Right lobe of liver (tissue), 6 donors: ENCODE results near the gene SH3GL1. TPM values are rescaled to one million over a fixed set of nuclear protein-coding genes. Genes with fewer than 3 reads are reported as not detected.

Experiments
- ATAC-seq, 4 donors: fragments of 200-7000 bp; cut with Tn5 transposase; one replicate each; pipeline ENCODE4 v1.9.1; 2020; ENCODE audit warnings: mild to moderate bottlenecking in 4 of 4, moderate library complexity in 4 of 4
- DNase-seq, 3 donors: peaks; one replicate each; pipeline ENCODE4 v3.0.0-alpha.2; 2020
- H3K27ac ChIP-seq, 3 donors: fragments of 200-600 bp; one replicate each; pipeline ENCODE4 v1.8.0; 2022
- H3K27me3 ChIP-seq, 2 donors: fragments of 200-600 bp; one replicate each; pipeline ENCODE4 v1.8.0; 2022
- H3K36me3 ChIP-seq, 4 donors: fragments of 200-600 bp; sonication (generic) in 1 of 4; one replicate each; pipeline versions ENCODE4 v1.5.1 to v1.8.0; 2017 to 2022; ENCODE audit warnings: control low read depth in 1 of 4
- H3K4me1 ChIP-seq, 4 donors: fragments of 200-600 bp; sonication (generic) in 1 of 4; one replicate each; pipeline versions ENCODE4 v1.5.1 to v1.8.0; 2017 to 2022; ENCODE audit warnings: control low read depth in 1 of 4
- H3K4me3 ChIP-seq, 3 donors: fragments of 200-600 bp; one replicate each; pipeline ENCODE4 v1.8.0; 2022
- H3K9me3 ChIP-seq, 4 donors: fragments of 200-600 bp; sonication (generic) in 1 of 4; one replicate each; pipeline versions ENCODE4 v1.5.1 to v1.8.0; 2017 to 2022; ENCODE audit warnings: control low read depth in 1 of 4
- CTCF ChIP-seq, 4 donors: fragments of 200-600 bp in 3 of 4; fragments of 450-650 bp in 1 of 4; IDR thresholded peaks; one replicate each; pipeline versions ENCODE4 v1.5.1 to v1.8.0; 2016 to 2022; ENCODE audit warnings: antibody characterized with exemption in 4 of 4, mild to moderate bottlenecking in 2 of 4
- POLR2A ChIP-seq: fragments of 450-650 bp; IDR thresholded peaks from one replicate; pipeline ENCODE4 v1.6.1; 2017; ENCODE audit warnings: antibody characterized with exemption, mild to moderate bottlenecking
- WGBS: methylation state at CpG from one replicate; pipeline ENCODE4 v1.1.6; 2018; ENCODE audit warnings: low coverage, low lambda C conversion rate; ENCODE audit not compliant: insufficient coverage; ENCODE audit errors: missing lambda C conversion rate; 5-methylcytosine and 5-hydroxymethylcytosine counted together
- intact Hi-C, 2 donors: fragments of 100-400 bp; cut with DNase I; formaldehyde crosslinking; loops; one replicate each; pipeline versions ENCODE4 v1.11.2 to v1.14.1; 2022
- total RNA-seq, 6 experiments: library from RNA; depleted of rRNA in 2 of 6; stranded (reverse); fragments of >200 nt in 2 of 6; fragmentation: NEBNext Ultra II Directional in 3 of 6; extraction: Animal tissue kit (Norgen Biotek cat#: 25700) in 3 of 6; gene quantifications; one replicate each; pipeline versions ENCODE4 v1.1.0 to v1.2.4, GENCODE V29; 2016 to 2023
- donor health status: DM: no; HTN: yes; CAD: no.
- donor health status: DM: no; HTN: no; CAD: no.
- donor health status: DM: no; HTN: no; CAD: no.
- donor health status: DM: no; HTN: yes; CAD: no.
- donor health status: DM: no; HTN: yes; CAD: no.

SH3GL1 gene
- total RNA-seq, 6 experiments from 2014 or later, result 22.6 to 47.7 (median 25.2) TPM

- H3K4me1 ChIP-seq, result peaks cover 0 to 70% (median 39%) of the 10 kb centered on the region in 4 donors
- TF ChIP-seq POLR2A (no peak), CTCF (IDR thresholded peaks at IDR 0.05) (no peak)
- ATAC-seq (peak in 3 of 4 donors; percentile 1 to 8 (median 1)), DNase-seq (peak in 1 of 3 donors; percentile 48)
- intact Hi-C loops, result loop anchor here in 1 of 2 donors (10.0 kb wide), 1 partner anchor 56 kb away; the partner anchor contains the start of gene STAP2
- H3K36me3 ChIP-seq, result peaks cover 0 to 17% (median 6%) of the 10 kb centered on the region in 4 donors
- H3K27ac ChIP-seq, result peak overlapping the region; percentile 75 to 88 (median 79)
- WGBS, result 10% methylated on average over 6 of the region's 9 CpGs
- no peaks in the 10 kb centered on the region for H3K27me3 ChIP-seq
- no peaks in the 10 kb centered on the region for H3K9me3 ChIP-seq
- peak overlapping the region; percentile 4 to 36 (median 9) for H3K4me3 ChIP-seq
These were observed 9.0 kb downstream of the SH3GL1 start for GRCh38 chr19:4391306-4391693.

GRCh38 chr19:4390567-4391305, 9.6 kb downstream of the SH3GL1 start:
- Histone ChIP-seq H3K27me3 (no peaks in the 10 kb centered on the region), H3K9me3 (no peaks in the 10 kb centered on the region), H3K36me3 (peaks cover 0 to 12% (median 5%) of the 10 kb centered on the region in 4 donors), H3K27ac (peak overlapping the region; percentile 75 to 88 (median 79)), H3K4me1 (peaks cover 0 to 74% (median 40%) of the 10 kb centered on the region in 4 donors), H3K4me3 (peak overlapping the region; percentile 19 to 36 (median 21))
- 11% methylated on average over 12 of the region's 21 CpGs for WGBS
- peak; percentile 66 for TF ChIP-seq POLR2A
- TF ChIP-seq CTCF (IDR thresholded peaks at IDR 0.05), result no peak
- DNase-seq (peak; percentile 68 to 93 (median 84)), ATAC-seq (peak; percentile 59 to 82 (median 70))
- intact Hi-C loops, result loop anchor here in 1 of 2 donors (10.0 kb wide), 1 partner anchor 56 kb away; the partner anchor contains the start of gene STAP2

- Histone ChIP-seq H3K27me3 (no peaks in the 10 kb centered on the region), H3K4me3 (peak overlapping the region; percentile 19 to 36 (median 21)), H3K9me3 (no peaks in the 10 kb centered on the region), H3K36me3 (peaks cover 0 to 6% (median 2%) of the 10 kb centered on the region in 4 donors), H3K4me1 (peaks cover 0 to 81% (median 44%) of the 10 kb centered on the region in 4 donors), H3K27ac (peak overlapping the region; percentile 75 to 88 (median 79))
- 10% methylated on average over 5 of the region's 12 CpGs for WGBS
- TF ChIP-seq POLR2A (no peak), CTCF (IDR thresholded peaks at IDR 0.05) (no peak)
- peak; percentile 34 to 54 (median 41) for ATAC-seq
- intact Hi-C loops, result loop anchor here in 1 of 2 donors (10.0 kb wide), 1 partner anchor 55 kb away; the partner anchor contains the start of gene STAP2
- peak; percentile 64 to 72 (median 67) for DNase-seq
These were observed 10.3 kb downstream of the SH3GL1 start for GRCh38 chr19:4390017-4390566.

GRCh38 chr19:4389511-4390016, 10.8 kb downstream of the SH3GL1 start:
- ATAC-seq (no peak), DNase-seq (peak in 1 of 3 donors; percentile 41)
- TF ChIP-seq POLR2A (no peak), CTCF (IDR thresholded peaks at IDR 0.05) (no peak)
- Histone ChIP-seq H3K27me3 (no peaks in the 10 kb centered on the region), H3K4me1 (peaks cover 0 to 83% (median 42%) of the 10 kb centered on the region in 4 donors), H3K27ac (peak overlapping the region; percentile 75 to 88 (median 79)), H3K9me3 (no peaks in the 10 kb centered on the region), H3K36me3 (peaks cover 0 to 4% (median under 1%) of the 10 kb centered on the region in 4 donors), H3K4me3 (peak overlapping the region in 2 of 3 donors; percentile 19 to 36)
- intact Hi-C loops, result loop anchor here in 1 of 2 donors (10.0 kb wide), 1 partner anchor 55 kb away; the partner anchor contains the start of gene STAP2
- WGBS, result 18% methylated on average over 2 of the region's 17 CpGs
